Fibroblast of mammary gland (primary cell): ENCODE results near the gene SCAPER.

Experiments used
- DNase-seq: peaks from one replicate; pipeline ENCODE4 v3.0.0-alpha.2; 2010; ENCODE audit warnings: low read depth
- H3K4me3 ChIP-seq: 2 replicates; pipeline ENCODE4 v1.5.1; 2011; ENCODE audit warnings: low read depth, mild to moderate bottlenecking, low read length, moderate library complexity; ENCODE audit not compliant: control insufficient read depth
- CTCF ChIP-seq: conservative IDR thresholded peaks from 2 replicates; pipeline ENCODE4 v1.5.1; 2011; ENCODE audit warnings: low read depth, low read length, inconsistent platforms; ENCODE audit not compliant: control insufficient read depth, insufficient read depth

Gene SCAPER

GRCh38 chr15:76932135-76932966 is 27.2 kb upstream of the SCAPER start:
- peak; percentile 6 for DNase-seq
- peak overlapping the region; percentile 80 for H3K4me3 ChIP-seq

DNA sequence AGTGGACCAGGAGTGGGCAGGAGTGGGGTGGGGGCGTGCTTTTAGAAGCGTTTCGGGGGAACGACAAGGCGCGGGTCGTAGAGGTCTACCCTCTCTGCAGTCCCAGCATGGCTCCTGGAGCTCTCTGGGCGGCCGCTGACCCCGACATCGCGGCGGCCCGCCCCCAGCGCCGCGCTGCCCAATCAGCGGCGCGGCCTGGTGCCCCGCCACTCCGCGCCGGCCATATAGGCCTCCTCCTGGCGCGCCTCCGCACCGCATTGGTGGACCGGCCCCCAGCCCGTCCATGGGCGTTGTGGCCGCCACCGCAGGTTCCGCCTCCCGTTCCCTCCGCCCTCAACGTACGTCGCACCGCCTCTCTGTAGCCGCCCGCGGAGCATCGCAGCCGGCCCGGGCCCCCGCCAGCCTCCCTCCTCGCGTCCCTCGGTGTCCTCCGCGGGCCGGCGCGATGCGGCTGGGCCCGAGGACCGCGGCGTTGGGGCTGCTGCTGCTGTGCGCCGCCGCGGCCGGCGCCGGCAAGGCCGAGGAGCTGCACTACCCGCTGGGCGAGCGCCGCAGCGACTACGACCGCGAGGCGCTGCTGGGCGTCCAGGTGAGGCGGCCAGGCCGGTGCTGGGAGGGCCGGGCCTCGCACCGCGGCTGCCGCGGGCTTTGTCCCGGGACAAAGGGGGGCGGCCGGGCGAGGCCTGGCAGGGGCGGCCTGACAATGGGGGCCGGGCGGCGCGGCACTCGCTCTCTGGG is 26.4 kb upstream of the SCAPER start, which contains the start of gene RCN2:
Gene RCN2 (plus strand): TSS at position 353 of the 738 bp plus-strand sequence. CDS start 93 bp downstream, at position 446.
- TF ChIP-seq CTCF = no peak
- DNase-seq = peak; percentile 87

More at GRCh38 chr15:76932135-76932966, 27.2 kb upstream of the SCAPER start:
- no peak for TF ChIP-seq CTCF

DNA sequence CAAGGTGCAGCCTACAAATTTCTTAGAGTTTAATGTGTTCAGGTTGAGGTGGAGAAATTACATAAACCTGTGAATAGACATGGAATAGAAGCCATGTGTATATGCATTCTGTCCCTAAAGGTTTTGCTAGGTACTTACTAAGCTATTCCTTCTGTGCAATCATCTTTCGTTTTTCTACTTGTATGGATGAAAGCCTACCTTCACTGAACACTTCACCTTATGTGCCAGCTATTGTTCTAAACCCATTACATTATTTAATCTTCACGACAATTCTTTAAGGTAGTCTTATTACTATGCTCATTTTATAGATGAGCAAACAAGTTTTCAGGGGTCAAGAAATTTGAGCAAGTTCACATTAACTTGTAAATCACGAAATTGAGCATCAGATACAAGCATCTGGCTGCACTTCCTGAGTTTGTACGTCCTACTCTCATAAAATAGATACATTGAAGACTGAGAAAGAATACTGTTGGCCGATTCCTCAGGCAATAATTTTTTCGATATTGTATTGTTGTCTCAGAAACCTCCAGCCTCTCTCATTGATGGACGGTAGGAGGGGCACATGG is 25.8 kb upstream of the SCAPER start:
- TF ChIP-seq CTCF = no peak
- no peak for DNase-seq
- peak overlapping the region; percentile 67 for H3K4me3 ChIP-seq

More for the DNA sequence above, 26.4 kb upstream of the SCAPER start, which contains the start of gene RCN2:
- peak within 1 kb of the TSS; percentile 80 for H3K4me3 ChIP-seq

- no peak for DNase-seq
- TF ChIP-seq CTCF = no peak
- H3K4me3 ChIP-seq = no peak overlapping the region
Measured at GRCh38 chr15:76929011-76929760, 24.0 kb upstream of the SCAPER start.

- H3K4me3 ChIP-seq = no peak overlapping the region
- DNase-seq = no peak
- no peak for TF ChIP-seq CTCF
Measured at GRCh38 chr15:76928201-76928600, 23.1 kb upstream of the SCAPER start.

DNA sequence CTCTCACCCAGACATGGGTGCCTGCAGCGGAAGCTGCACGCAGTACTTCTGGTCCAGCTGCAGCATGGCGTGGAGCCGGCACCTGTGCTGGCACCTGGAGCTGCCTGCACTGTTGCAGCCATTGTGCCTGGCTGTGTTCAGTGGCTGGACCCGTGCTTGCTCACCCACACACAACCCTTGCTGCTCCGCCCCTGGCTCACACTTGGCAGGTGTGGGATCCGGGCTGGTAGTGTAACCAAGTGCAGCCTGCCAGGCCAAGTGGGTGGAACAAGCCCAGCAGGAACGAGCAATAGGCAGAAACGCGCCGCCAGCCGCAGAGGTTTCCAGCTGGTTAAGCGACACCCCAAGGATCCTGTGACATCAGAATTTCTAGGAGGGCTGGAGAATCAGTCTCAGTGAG is 11.2 kb upstream of the SCAPER start:
- no peak for DNase-seq
- TF ChIP-seq CTCF = no peak
- H3K4me3 ChIP-seq = no peak overlapping the region
